PC-9 (cell line): Measurements from ENCODE around the gene SRM. TPM values are rescaled to one million over a fixed set of nuclear protein-coding genes. Genes with fewer than 3 reads are reported as not detected.
A peak's percentile ranks its signal among the peaks of the same experiment; 100 is the strongest.

Experiments used
- BruUV-seq: library from RNA; stranded (reverse); fragments of 400-500 nt; replicated peaks from 2 replicates; lab custom pipeline; 2021; lab: Mats Ljungman, UMichigan
- CTCF ChIA-PET: fragments of 300-600 bp; sonication (Branson Sonifier 250); formaldehyde crosslinking; loops from one replicate; lab custom pipeline; 2022; ENCODE audit warnings: antibody characterized with exemption; lab: Charles Lee
- POLR2A ChIA-PET: fragments of 300-600 bp; sonication (Branson Sonifier 250); formaldehyde crosslinking; loops from one replicate; lab custom pipeline; 2022; ENCODE audit warnings: antibody characterized with exemption; ENCODE audit not compliant: unreplicated experiment; lab: Charles Lee
- DNase-seq, 2 experiments: peaks; one replicate each; pipeline versions ENCODE4 v3.0.0 to v3.0.0-alpha.2; 2015 to 2022; ENCODE audit warnings: mixed read lengths in 1 of 2
- H2AFZ ChIP-seq: fragments of 200-600 bp; sonication (generic); 2 replicates; pipeline ENCODE4 v1.8.1; 2017; ENCODE audit warnings: antibody characterized with exemption
- H3F3A ChIP-seq: fragments of 200-600 bp; sonication (generic); 2 replicates; pipeline ENCODE4 v1.8.1; 2017; ENCODE audit warnings: antibody characterized with exemption, mild to moderate bottlenecking, low read depth; ENCODE audit not compliant: insufficient read depth
- H3K27ac ChIP-seq: fragments of 200-600 bp; sonication (generic); 2 replicates; pipeline ENCODE4 v1.6.1; 2016; ENCODE audit warnings: mixed run types
- H3K27me3 ChIP-seq: fragments of 200-600 bp; sonication (generic); 2 replicates; pipeline ENCODE4 v1.6.1; 2016; ENCODE audit warnings: low read depth, mixed run types; ENCODE audit not compliant: insufficient read depth
- H3K36me3 ChIP-seq: fragments of 200-600 bp; sonication (generic); 2 replicates; pipeline ENCODE4 v1.6.1; 2016; ENCODE audit warnings: low read depth, mixed run types
- H3K4me1 ChIP-seq: fragments of 200-600 bp; sonication (generic); replicated peaks from 2 replicates; pipeline ENCODE4 v1.6.1; 2016; ENCODE audit warnings: mixed run types; ENCODE audit not compliant: insufficient read depth
- H3K4me2 ChIP-seq: fragments of 200-600 bp; sonication (generic); 2 replicates; pipeline ENCODE4 v1.6.1; 2017; ENCODE audit warnings: mixed run types
- H3K4me3 ChIP-seq: fragments of 200-600 bp; sonication (generic); 2 replicates; pipeline ENCODE4 v1.6.1; 2016; ENCODE audit warnings: mixed run types
- H3K79me2 ChIP-seq: fragments of 200-600 bp; sonication (generic); 2 replicates; pipeline ENCODE4 v1.6.1; 2017; ENCODE audit warnings: low read depth, mixed run types
- H3K9me2 ChIP-seq: fragments of 200-600 bp; sonication (generic); 2 replicates; pipeline ENCODE4 v1.8.1; 2017; ENCODE audit warnings: mild to moderate bottlenecking; ENCODE audit not compliant: insufficient read depth
- H3K9me3 ChIP-seq: fragments of 200-600 bp; sonication (generic); 2 replicates; pipeline ENCODE4 v1.8.1; 2016; ENCODE audit warnings: low read depth; ENCODE audit not compliant: insufficient read depth
- H4K20me1 ChIP-seq: fragments of 200-600 bp; sonication (generic); 2 replicates; pipeline ENCODE4 v1.8.1; 2017; ENCODE audit not compliant: insufficient read depth
- CTCF ChIP-seq: fragments of 200-600 bp; sonication (generic); conservative IDR thresholded peaks from 2 replicates; pipeline ENCODE4 v1.6.1; 2017; ENCODE audit warnings: mixed run types, antibody characterized with exemption, mild to moderate bottlenecking, moderate library complexity
- EZH2 ChIP-seq: fragments of 200-600 bp; sonication (generic); IDR thresholded peaks from 2 replicates; pipeline ENCODE4 v1.8.0; 2017; ENCODE audit warnings: antibody characterized with exemption, low read depth
- intact Hi-C: fragments of 100-400 bp; cut with micrococcal nuclease; formaldehyde crosslinking; loops from one replicate; pipeline ENCODE4 v1.10.0; 2022; ENCODE audit not compliant: unreplicated experiment
- total RNA-seq: library from RNA; stranded (reverse); gene quantifications from 2 replicates; pipeline ENCODE4 v1.2.3, GENCODE V29; 2021

The SRM gene
- total RNA-seq, 1 experiment from 2014 or later = 50.3 TPM

DNA sequence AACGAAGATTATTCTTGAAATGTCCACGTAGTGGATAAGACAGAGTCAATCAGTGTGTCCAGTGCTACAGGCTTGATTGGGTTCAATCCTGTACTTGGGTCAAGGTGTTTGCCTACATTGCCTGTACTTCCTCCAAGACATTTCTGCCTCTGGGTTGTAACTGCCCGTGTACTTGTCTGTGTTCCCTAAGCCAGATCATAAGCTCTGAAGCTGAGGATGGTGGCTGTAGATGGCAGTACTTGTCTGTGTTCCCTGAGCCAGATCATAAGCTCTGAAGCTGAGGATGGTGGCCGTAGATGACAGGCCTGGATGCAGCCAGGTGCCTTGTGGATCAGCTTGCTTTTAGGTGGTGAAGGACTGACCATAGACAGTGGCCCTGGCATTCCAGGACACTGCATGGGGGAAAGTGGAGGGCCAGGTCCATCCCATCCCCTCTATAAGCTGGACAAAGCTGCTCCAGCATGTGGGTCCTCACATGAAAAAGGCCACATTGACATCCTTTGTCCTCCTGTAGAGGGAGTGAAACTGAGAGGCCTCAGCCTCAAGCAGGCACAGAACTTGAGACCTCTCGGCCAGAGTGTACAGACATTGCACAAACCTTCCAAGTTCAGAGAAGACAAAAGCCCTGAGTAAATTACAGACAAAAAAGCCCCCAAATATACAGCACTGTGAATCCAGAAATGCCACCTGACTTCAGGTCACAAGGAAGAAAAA is 2.0 kb upstream of the SRM start:
- no TSS peak for BruUV-seq
- intact Hi-C loops = no loop called here
- no peaks in the 10 kb centered on the region for H3F3A ChIP-seq
- no peak overlapping the region for H3K4me3 ChIP-seq
- TF ChIP-seq EZH2 = no peak
- no peak for TF ChIP-seq CTCF
- no peaks in the 10 kb centered on the region for H3K36me3 ChIP-seq
- no peaks in the 10 kb centered on the region for H3K9me3 ChIP-seq
- peaks cover 14% of the 10 kb centered on the region for H3K79me2 ChIP-seq
- no peaks in the 10 kb centered on the region for H3K27me3 ChIP-seq
- POLR2A ChIA-PET = interaction anchor here (0.6 to 0.7 kb wide), 2 partner anchors 80 to 603 kb away, joined by 3 to 4 read pairs; a partner anchor contains a TSS
- no peak overlapping the region for H3K27ac ChIP-seq
- H2AFZ ChIP-seq = no peak overlapping the region
- H3K4me2 ChIP-seq = peak overlapping the region; percentile 91; the same call in 1 of the 2 replicates
- CTCF ChIA-PET = interaction anchor here (1.2 kb wide), 1 partner anchor 11 kb away, joined by 4 read pairs; no protein-coding TSS in a partner anchor
- no peak for DNase-seq
- H3K4me1 ChIP-seq = no peaks in the 10 kb centered on the region
- H3K9me2 ChIP-seq = no peaks in the 10 kb centered on the region
- no peaks in the 10 kb centered on the region for H4K20me1 ChIP-seq

- H3K9me3 ChIP-seq = no peaks in the 10 kb centered on the region
- no peaks in the 10 kb centered on the region for H3K9me2 ChIP-seq
- H3K4me1 ChIP-seq = no peaks in the 10 kb centered on the region
- no peaks in the 10 kb centered on the region for H3K27me3 ChIP-seq
- H3K36me3 ChIP-seq = no peaks in the 10 kb centered on the region
- H3K4me3 ChIP-seq = peak overlapping the region; percentile 75
- H3K4me2 ChIP-seq = peak overlapping the region; percentile 82
- H3K27ac ChIP-seq = no peak overlapping the region
- peak overlapping the region; percentile 70 for H2AFZ ChIP-seq
- DNase-seq = no peak
- H4K20me1 ChIP-seq = no peaks in the 10 kb centered on the region
- POLR2A ChIA-PET = no interaction called here
- H3K79me2 ChIP-seq = peaks cover 14% of the 10 kb centered on the region
- CTCF ChIA-PET = no interaction called here
- intact Hi-C loops = no loop called here
- no peak for TF ChIP-seq CTCF
- no peak for TF ChIP-seq EZH2
- BruUV-seq = no TSS peak
- H3F3A ChIP-seq = no peaks in the 10 kb centered on the region
Measured at GRCh38 chr1:11059155-11059967, 457 bp downstream of the SRM start.

DNA sequence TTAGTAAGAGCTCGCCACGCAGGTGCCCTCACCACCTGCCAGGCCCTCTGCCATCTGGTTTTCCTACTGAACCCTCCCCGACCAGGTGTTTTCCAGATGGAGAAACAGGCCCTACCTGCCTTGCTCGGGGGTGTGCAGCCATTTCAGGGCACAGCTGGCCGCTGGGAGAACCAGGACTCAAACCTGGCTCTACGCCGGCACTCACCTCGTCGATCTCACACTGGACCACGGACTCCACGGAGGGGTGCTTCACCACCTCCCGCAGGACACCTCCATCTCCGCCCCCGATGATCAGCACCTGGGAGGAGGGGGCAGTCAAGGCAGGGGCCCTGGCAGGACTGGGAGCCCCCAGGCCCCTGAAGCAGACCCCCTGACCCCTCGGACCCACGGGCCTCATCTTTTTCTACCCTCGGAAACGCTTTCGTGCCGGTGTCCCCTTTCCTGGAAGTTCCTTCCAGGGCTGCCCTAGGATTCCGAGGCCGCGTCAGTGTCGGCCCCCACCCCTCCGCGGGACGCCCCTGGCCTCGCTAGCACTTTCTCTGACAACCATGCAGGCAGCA is 1.1 kb downstream of the SRM start:
- peak overlapping the region; percentile 70 for H2AFZ ChIP-seq
- no peaks in the 10 kb centered on the region for H3K9me2 ChIP-seq
- no peaks in the 10 kb centered on the region for H3K4me1 ChIP-seq
- no peaks in the 10 kb centered on the region for H3K27me3 ChIP-seq
- no peaks in the 10 kb centered on the region for H3K36me3 ChIP-seq
- BruUV-seq = no TSS peak
- H4K20me1 ChIP-seq = no peaks in the 10 kb centered on the region
- intact Hi-C loops = no loop called here
- peak overlapping the region; percentile 75 for H3K4me3 ChIP-seq
- H3K27ac ChIP-seq = no peak overlapping the region
- no peaks in the 10 kb centered on the region for H3F3A ChIP-seq
- TF ChIP-seq CTCF (no peak), EZH2 (no peak)
- POLR2A ChIA-PET = no interaction called here
- CTCF ChIA-PET = no interaction called here
- no peaks in the 10 kb centered on the region for H3K9me3 ChIP-seq
- peak overlapping the region; percentile 82 for H3K4me2 ChIP-seq
- no peak for DNase-seq
- H3K79me2 ChIP-seq = peaks cover 14% of the 10 kb centered on the region
